Activated naive CD8-positive, alpha-beta T cell treated with anti-CD3 and anti-CD28 coated beads, Interleukin-2, amount 50 U/mL, for 16 hours (primary cell): ENCODE data around the gene GRIK4.

ENCODE experiments used
- DNase-seq: peaks from one replicate; pipeline ENCODE4 v3.0.0-alpha.2; 2020; ENCODE audit warnings: low read depth, low spot score

The GRIK4 gene

DNA sequence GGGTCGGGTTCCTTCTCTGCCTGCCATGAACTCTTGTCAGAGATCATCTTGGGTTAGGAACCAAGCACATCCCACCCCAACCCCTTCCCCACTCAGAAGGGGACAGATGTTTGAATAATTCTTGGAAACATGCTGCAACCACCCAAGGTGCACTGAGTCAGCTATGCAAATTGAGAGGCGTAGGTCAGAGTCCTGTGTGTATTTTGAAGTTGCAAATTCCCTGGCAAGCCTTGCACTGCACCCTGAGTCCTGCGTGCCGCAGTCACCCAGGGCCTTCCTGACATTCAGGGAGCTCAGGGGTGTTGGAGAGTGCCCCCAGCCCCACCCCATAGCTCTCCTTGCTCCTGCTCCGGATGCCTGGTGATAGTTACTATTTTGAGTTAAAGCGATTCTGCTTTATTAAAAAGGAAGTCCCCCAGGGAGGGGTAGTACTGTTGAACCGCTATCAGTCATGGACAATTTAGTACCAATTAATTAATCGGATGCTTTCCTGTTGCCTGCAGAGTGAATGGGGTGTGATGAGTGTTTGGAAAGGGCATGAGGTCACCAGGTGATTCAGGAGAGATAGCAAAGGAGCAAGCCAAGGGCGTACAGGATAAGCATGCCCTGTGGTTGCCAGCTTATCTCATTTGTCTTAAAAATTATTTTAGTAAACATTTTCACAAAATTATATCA is 123.7 kb downstream of the GRIK4 start:
- no peak for DNase-seq

- DNase-seq: no peak
Observed at GRCh38 chr11:120637131-120637530, 125.6 kb downstream of the GRIK4 start.

DNA sequence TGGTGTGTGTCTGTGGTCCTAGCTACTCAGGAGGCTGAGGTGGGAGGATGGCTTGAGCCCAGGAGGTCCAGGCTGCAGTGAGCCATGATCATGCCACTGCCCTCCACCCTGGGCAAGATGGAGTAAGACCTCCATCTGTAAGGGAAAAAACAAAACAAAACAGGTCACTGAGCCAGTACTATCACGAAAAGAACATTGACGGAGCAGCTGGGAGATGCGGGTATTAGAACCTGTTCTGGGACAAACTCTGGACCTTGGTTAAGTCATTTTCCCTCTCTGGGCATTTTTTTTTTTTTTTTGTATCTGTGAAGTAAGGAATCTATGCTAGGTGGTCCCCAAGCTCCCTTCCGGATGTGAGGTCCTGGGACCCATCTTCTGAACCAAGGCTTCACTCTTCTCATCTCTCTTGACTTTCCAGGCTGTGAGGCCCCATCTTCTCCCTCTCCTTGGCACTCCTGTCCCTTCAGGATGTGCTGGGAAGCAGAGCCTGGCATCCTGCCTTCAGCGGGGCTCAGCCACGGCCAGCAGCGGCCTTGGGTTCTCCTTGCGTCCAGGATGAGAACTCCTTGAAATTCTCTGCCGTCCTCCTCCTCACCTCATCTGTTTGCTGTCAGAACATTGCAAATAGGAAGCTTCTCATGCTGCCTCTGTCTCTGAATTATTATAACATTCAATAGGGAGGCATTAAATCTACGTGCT is 130.8 kb downstream of the GRIK4 start:
- DNase-seq: no peak

- no peak for DNase-seq
Observed at GRCh38 chr11:120643284-120643683, 131.7 kb downstream of the GRIK4 start.

DNA sequence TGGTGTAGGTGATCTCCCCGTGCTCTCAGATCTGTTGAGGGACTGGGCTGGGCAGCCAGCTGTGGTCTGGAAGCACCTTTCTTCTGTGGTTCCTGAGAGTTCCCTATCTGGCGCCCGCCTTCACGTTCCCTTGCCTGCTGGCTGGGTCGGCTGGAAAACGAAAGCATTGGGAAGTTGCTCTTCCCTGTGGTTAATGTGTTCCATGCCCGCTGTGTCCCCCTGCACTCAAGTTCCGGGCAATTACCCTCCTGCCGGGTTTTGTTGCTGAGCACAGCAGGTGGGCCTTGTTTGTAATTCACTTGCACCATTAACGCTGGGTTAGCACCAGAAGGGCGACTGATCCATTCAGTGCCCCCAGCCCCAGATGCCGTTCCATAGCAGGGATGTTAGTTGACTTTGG is 134.1 kb downstream of the GRIK4 start:
- DNase-seq: no peak

DNA sequence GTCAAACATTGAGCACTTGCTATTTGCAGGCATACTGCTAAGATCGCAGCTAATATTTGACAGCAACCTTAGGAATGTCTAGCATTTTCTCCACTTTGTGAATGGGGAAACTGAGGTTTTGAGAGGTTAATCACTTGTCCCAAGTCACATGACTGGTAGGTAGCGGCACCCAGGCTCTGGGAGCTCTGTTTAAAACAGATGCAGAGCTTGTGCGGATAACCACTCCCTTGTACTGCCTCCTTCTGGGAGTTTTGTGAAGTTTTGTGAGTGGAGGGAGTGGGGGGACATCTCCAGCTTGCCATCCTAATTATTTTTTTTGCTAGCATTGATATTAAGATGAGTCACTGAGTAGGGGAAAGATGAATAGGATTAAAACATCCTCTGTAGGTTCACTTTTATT is 134.7 kb downstream of the GRIK4 start:
- DNase-seq: no peak

DNA sequence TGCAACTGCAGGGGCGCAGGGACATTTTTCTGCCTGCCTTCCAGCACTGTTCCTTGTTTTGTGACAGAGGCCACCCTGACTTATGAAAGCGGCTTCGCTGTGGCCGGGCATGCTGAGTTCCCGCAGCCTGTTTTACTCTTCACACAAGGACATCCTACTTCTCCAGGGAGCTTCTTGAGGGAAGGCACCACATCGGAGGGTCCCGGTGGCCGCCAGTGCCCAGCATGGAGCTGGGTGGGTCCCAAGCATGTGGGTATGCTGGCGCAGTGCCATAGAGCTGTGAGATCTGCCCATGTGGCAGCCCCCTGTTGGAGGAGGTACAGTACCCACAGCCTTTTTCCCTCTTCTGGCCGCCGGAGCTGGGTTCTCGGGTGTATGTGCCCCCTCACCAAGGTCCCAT is 136.1 kb downstream of the GRIK4 start:
- DNase-seq: no peak

DNA sequence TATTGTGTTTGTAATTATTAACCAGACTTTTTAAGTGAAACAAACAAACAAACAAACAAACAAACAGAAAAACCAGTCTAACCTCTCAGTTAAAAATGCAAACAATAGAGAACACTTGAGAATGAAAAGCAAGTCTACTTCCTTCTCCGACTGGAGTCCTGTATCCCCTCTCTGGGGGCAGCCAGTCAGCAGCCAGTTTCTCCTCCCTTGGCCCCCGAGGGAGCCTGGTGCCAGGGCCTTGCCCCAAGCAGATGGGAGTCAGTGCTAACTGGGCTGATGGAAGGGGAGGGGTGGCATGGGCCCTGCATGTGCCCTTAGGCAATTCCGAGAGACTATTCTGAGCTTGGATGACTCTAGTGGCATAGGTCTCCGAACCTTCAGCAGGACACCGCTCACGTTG is 137.2 kb downstream of the GRIK4 start:
- DNase-seq: no peak

DNA sequence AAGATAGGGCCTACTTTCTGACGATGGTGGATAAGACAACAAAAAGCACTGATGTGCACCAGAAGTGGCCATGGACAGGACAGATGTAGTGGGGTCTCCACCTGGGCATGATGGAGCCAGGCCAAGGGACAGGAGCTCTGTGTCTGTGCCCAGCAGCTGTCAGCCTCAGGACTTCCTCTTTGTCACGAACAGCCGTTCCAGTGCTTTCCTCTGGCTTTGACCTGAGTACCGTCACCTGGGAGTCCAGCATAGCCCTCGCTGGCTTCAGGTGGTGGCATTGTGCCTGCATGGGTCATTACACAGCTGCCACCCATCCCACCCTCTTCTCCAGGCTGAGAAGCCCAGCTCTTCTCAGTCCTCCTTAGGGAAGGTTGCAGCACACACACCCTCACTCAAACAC is 137.8 kb downstream of the GRIK4 start:
- DNase-seq: no peak

DNA sequence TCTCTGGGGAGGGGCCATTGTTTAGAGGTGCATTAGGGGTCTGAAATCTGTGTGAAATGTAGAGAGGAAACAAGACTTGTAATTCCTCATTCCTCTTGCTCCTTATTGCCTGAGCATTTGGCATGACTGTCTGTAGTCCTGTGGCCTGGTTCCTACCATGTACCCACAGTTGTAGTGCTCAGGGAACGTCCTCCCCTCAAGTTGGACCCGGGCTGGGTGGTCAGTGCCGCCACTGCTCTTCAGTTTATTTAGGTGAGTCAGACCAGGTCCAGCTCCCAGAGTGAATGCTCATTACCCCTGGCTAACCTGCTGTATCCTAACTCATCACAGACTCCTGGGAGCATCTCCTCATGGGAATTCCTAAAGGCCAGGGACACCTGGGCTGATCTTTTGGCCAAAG is 139.8 kb downstream of the GRIK4 start:
- DNase-seq: no peak

DNA sequence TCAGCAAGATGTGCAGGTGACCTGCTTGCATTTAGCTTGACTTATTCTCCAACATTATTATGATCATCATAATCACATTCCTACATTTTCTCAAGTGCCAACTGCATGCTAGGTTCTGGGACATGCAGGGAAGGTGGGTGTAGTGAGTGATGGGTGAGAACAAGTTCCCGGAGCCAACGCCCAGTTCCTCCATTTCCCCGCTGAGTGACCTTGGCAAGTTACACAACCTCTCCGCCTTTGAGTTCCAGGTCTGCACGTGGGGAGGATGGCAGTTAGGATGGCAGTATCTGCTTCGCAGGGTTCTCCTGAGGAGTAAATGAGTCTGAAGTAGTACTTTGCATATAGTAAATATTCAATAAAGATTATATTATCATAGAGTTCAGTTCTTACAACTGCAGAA is 140.3 kb downstream of the GRIK4 start:
- no peak for DNase-seq

- DNase-seq: no peak
Observed at GRCh38 chr11:120652705-120653335, 141.3 kb downstream of the GRIK4 start.

- DNase-seq: no peak
Observed at GRCh38 chr11:120655589-120655988, 144.0 kb downstream of the GRIK4 start.

- DNase-seq: no peak
Observed at GRCh38 chr11:120657306-120658070, 145.9 kb downstream of the GRIK4 start.

DNA sequence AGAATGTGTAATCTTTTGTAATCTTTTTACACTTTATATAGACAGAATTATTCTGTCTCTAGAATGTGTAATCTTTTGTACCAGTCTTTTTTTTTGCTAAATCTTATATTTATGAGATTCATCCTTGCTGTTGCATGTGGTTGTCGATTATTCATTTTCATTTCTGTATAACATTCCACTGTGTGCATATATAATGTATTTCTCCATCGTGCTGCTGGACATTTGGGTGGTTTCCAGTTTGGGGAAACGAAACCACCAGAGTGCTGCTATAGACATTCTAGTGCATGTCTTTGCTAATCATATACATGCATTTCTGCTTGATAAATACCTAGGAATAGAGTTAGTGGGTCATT is 146.5 kb downstream of the GRIK4 start:
- DNase-seq: no peak

DNA sequence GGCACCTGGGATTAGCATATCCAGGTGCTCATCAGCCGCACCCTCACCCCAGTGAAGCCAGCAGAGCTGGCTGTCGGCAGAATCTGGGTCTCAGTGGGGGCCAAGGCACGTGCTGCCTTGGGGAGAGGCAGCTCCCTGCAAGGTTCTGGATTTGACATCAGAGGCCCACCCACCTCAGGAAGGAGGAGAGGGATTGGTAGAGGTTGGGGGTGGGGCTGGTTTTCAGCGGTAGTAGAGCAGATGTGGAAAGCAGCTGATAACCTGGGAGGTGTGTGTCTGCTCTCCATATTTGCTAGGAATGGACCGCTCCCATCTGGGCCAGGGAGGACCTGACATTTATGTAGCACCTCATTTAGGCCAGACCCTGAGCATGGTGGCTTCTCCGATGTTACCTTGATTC is 147.5 kb downstream of the GRIK4 start:
- DNase-seq: no peak

GRCh38 chr11:120660024-120660565 is 148.5 kb downstream of the GRIK4 start:
- DNase-seq: no peak

DNA sequence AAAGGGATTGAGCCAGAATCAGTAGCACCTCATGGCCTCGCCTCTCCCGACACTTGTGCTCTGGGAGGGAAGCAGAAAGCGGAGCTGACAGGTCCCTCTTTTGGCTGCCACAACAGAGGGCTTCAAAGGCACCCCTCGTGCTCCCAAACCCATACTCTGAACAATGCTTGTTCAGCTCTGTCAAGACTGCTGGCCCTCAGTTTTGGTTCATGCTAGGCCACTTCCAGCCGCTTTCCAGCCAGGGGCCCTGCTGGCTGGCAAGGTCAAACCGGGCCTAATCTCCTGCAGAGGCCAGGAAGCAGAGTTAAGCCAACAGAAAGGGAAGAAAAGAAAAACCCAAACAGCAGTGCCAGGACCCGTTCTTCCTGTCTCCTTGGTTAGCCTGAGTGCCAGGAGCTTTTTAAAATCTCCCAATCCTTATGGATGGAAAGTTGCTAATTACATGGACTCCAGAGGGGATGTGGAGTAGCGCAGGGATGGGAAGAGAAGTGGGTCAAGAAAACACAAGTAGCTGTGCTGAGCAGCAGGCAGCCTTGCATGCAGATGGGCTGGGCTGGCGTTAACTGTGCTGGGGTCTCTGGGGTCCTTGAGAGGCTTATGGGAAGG is 150.6 kb downstream of the GRIK4 start:
- no peak for DNase-seq

DNA sequence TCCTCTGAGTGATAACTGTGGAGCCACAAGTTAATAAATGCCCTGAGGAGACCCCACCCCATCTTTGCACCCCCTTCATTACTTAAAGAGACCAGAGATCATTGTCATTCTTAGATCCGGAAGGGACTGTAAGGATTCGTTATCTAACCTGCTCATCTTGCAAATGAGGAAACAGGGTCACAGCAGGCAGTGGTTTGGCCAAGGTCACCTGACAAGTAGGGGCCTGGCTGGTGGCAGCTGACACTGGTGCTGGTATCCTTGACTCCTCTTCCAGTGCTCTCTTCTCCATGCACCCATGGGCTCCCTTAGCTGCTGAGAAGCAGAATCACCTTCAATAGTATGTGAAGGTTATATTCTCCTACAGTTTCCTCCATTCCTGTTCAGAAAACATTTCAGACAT is 151.6 kb downstream of the GRIK4 start:
- no peak for DNase-seq

DNA sequence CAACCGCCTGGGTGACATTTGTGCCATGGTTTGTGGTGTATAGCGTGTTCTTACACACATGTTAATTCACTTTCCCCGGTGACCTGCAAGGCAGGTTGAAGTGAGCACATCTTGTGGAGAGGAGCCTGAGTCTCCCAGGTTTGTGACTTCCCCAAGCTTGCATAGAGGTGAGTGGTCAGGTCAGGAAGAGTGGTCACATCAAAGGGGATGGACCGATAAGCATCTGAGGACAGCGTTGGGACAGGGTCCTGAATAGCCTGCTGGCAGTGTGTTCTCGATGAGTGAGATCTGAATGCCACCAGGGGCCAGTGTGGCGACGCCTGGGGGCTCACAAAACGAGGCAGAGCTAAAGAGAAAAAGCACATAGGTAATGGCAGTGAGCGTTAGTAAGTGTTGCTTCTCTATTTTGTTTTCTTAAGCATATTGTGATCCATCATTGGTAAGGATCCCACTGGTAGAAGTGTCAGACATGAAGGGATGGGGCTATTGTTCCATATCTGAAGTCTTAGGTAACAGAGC is 154.6 kb downstream of the GRIK4 start:
- no peak for DNase-seq

DNA sequence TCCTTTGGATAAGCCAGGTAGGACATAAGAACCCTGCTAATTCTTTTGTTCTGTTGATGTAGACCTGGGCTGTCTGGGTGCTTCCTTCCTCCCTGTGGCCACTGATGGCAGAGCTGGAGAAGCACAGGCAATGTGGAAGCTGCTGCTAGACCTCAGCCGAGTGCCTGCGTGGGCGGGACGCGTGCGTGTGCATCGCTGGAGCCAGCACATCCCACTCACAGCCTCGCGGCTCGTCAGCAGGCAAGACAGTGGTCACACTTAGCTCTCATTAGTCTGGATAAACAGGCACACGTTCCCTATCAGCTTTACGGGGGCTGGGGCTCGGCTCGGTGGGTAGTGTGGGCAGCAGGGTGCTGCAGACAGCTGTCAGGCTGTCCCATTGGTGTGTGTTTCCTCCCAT is 155.7 kb downstream of the GRIK4 start:
- no peak for DNase-seq

DNA sequence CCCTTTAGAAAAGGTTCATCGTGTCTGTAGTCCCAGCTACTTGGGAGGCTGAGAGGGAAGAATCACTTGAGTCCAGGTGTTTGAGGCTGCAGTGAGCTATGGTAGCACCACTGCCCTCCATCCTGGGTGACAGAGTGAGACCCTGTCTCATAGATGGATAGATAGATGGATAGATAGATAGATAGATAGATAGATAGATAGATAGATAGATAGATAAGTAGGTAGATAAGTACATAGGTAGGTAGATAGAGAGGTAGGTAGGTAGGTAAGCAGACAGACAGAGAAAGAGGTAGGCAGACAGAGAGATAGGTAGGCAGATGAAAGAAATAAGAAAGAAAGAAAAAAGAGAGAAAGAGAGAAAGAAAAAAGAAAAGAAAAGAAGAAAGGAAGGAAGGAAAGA is 156.4 kb downstream of the GRIK4 start:
- DNase-seq: no peak
